GM18861 (cell line): ENCODE data around the gene PSMG3.

Experiments
- ATAC-seq: cut with Tn5 transposase; IDR thresholded peaks from one replicate; pipeline ENCODE4 v1.9.1; 2021; ENCODE audit not compliant: unreplicated experiment

PSMG3 gene

DNA sequence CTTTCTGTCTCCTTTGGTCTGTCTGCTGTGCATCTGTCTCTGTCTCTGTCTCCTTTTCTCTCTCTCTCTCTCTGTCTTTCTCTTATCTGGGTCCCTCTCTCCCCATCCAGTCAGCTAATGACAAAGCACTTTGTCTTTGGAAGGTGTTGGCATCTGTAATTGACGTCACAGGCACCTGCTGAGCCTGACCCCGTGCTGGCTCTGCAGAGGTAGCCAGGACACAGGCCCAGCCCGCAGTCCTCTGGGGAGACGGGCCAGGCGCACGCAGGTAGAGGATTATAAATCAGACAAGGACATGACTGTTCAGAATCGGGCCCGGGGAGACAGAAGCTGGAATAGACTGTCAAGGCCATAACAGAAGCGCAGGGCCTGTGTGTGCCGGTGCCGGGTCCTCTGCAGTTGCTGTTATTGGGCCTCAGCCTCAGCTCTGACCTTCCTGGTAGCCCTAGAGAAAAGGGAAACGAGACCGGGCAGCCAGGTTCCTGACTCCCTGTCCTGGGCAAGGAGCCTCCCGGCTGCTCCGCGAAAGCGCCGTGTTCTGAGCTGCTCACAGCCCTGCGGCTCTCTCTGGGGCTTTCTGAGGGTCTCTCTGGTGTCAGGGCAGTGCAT lies 10.7 kb upstream of the PSMG3 start:
- no peak for ATAC-seq

DNA sequence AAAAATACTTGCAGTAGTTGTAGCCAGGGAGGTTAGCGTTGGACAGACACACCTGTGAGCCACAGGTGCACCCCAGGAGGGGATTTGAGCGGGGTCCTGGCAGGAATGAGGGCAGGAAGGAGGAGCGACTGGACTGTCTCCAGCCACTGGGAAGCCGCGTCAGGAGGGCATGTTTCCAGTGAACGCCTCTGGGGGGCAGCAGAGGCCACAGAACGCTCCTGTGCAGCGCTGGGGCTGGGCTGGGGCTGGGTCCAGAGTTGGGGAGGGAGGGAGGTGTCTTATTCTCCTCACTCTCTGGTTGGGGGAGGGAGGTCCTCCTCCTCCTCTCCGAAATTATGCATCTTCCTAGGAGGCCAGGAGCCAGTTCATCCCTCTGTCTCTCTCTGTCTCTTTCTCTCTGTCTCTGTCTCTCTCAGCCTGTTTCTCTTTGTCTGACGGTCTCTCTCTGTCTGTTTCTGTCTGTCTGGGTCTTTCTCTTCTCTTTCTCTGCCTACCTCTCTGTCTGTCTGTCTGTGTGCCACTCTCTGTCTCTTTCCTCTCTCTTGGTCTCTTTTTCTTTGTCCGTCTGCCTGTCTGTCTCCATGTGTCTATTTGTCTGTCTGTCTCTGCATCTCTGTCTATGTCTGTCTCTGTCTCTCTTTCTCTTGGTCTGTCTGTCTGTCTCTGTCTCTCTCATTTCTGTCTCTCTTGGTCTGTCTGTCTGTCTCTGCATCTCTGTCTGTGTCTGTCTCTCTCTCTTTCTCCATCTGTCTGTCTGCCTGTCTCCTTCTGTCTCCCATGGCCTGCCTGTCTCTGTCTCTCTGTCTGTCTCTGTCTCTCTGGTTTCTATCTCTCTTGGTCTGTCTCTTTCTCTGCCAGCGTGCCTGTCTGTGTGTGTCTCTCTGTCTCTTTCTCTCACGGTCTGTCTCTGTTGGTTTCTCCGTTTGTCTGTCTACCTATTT lies 9.9 kb upstream of the PSMG3 start:
- no peak for ATAC-seq

DNA sequence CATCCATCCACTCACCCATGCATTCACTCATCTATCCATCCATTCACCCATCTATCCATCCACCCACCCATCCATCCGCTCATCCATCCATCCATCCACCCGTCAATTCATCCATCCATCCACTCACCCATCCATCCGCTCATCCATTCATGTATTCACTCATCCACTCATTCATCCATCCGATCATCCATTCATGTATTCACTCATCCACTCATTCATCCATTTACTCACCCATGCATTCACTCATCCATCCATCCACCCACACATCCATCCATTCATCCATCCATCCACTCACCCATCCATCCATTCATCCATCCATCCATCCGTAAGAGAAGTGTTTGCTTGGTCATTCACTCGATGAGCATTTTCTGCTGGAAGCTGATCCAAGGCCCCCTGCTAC lies 8.7 kb upstream of the PSMG3 start:
- ATAC-seq: no peak

- no peak for ATAC-seq
Measured at GRCh38 chr7:1576521-1577253, 6.9 kb upstream of the PSMG3 start.

- ATAC-seq: no peak
Measured at GRCh38 chr7:1575809-1576208, 6.0 kb upstream of the PSMG3 start.

- ATAC-seq: no peak
Measured at GRCh38 chr7:1572111-1572822, 2.4 kb upstream of the PSMG3 start.

GRCh38 chr7:1569440-1569832 lies 396 bp downstream of the PSMG3 start:
- no peak for ATAC-seq

DNA sequence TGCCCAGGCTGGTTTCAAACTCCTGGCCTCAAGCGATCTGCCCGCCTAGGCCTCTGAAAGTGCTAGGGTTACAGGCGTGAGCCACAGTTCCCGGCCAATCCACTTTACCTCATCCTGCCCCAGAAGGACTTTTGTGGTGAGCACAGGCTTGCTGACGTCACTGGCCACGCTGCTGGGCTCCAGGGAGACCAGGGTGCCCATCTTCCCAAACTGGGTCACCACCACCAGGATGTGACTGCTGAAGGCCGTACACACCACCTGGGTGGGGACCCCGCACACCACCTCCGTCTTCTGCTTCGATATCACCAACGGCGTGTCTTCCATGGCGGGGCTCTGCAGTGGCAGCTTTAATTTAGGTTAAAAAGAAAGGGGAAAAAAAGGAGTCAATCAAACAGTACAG lies 816 bp downstream of the PSMG3 start:
- ATAC-seq: no peak

- no peak for ATAC-seq
Measured at GRCh38 chr7:1567896-1568510, 1.8 kb downstream of the PSMG3 start.

- ATAC-seq: no peak
Measured at GRCh38 chr7:1567049-1567771, 2.6 kb downstream of the PSMG3 start.

GRCh38 chr7:1566687-1567048 lies 3.2 kb downstream of the PSMG3 start:
- no peak for ATAC-seq

DNA sequence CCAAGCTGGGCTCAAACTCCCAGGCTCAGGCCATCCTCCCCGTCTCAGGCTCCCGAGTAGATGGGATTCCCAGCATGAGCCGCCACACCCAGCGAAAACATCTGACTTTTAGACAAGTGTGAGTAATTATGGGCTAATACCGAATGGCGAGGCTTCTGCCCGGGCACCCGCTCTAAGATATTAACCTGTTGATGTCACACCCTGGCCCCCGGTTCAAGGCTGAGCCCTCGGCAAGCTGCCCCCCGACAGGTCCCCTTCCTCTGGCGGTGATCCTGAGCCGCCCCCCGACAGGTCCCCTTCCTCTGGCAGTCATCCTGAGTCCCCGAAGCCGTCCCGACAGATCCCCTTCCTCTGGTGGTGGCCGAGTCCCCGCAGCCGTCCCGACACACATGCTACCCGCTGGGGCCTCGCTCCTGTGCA lies 5.2 kb downstream of the PSMG3 start:
- no peak for ATAC-seq

DNA sequence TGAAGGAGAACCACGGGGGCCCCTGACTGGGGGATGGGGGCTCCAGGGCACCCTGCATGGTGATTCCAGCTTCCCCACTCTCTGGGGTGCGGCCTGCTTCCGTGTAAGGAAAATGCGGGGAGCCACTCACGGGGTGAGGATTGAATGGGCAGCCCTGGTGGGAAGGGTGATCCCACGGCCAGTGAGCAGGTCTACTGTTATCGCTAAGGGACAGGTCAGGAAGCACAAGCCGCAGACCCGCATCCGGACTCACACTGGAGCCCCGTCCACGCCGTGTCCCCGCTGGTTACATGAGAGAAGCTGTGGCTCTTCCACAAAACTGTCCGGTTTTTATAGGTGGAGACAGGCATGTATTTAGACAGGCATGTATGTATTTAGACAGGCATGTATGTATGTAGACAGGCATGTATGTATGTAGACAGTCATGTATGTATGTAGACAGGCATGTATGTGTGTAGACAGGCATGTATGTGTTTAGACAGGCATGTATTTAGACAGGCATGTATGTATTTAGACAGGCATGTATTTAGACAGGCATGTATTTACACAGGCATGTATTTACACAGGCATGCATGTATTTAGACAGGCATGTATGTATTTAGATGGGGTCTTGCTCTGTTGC lies 5.7 kb downstream of the PSMG3 start:
- no peak for ATAC-seq

DNA sequence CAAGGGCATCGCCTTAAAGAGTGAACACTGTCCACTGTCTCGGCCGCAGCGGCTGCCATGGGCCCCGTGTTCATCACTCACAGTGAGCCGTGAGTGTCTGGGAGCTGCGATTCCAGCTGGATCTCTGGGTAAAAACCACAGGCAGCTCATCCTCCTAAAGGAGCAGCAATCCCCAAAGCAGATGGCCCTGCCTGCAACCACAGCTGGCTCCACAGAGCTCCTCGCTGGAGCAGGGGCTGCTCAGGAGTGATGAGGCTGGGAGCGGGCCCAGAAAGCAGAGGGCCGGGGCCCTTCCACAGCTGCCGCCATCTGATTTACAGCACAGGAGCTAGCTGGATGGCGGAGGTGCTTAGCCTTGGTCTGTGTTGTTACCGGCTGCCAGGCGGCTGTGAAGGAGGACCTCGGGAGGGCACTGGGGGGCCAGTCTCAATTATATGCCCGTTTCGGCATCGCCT lies 7.2 kb downstream of the PSMG3 start:
- no peak for ATAC-seq

DNA sequence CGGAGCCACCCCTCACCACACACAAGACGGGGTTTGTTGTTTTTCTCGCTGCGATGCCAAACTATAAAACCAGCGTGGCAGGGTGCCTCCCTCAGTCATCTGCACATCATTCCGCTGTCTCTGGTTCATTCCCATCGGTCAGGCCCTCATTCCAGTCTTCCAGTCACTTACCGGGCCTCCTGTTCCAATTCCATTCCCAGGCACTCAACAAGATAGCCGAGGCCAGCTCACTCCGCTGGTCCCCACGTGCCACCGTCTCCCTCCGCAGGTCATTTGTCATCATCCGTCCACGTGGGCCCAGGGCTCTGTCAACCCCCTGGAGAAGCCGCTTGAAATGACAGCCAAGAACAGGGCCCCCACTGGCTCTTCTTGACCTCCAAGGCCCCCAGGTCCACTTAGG lies 7.7 kb downstream of the PSMG3 start:
- ATAC-seq: no peak

GRCh38 chr7:1561036-1561940 lies 8.5 kb downstream of the PSMG3 start:
- no peak for ATAC-seq

- ATAC-seq: no peak
Measured at GRCh38 chr7:1560620-1561031, 9.2 kb downstream of the PSMG3 start.
